GM12892 (cell line): Measurements from ENCODE around the gene CD300LD.

Experiments
- DNase-seq: peaks from one replicate; pipeline ENCODE4 v3.0.0; 2011; ENCODE audit not compliant: insufficient read length
- FAIRE-seq: peaks from 2 replicates; lab custom pipeline; 2011; peaks lifted over from hg19 to GRCh38; lab: Jason Lieb, UNC
- POLR2A ChIP-seq: IDR thresholded peaks from 2 replicates; pipeline ENCODE4 v1.6.1; 2011; ENCODE audit warnings: low read depth, low read length, control low read depth
- POLR2AphosphoS5 ChIP-seq: IDR thresholded peaks from 2 replicates; pipeline ENCODE4 v1.6.1; 2011; ENCODE audit warnings: low read depth, low read length, control low read depth
- TAF1 ChIP-seq: IDR thresholded peaks from 2 replicates; pipeline ENCODE4 v1.6.1; 2011; ENCODE audit warnings: low read depth, mild to moderate bottlenecking, control low read depth, low read length, borderline replicate concordance

CD300LD gene

GRCh38 chr17:74532115-74532514, 60.0 kb downstream of the CD300LD start:
- no peak for TF ChIP-seq TAF1
- DNase-seq (no peak), FAIRE-seq (no peak)

DNA sequence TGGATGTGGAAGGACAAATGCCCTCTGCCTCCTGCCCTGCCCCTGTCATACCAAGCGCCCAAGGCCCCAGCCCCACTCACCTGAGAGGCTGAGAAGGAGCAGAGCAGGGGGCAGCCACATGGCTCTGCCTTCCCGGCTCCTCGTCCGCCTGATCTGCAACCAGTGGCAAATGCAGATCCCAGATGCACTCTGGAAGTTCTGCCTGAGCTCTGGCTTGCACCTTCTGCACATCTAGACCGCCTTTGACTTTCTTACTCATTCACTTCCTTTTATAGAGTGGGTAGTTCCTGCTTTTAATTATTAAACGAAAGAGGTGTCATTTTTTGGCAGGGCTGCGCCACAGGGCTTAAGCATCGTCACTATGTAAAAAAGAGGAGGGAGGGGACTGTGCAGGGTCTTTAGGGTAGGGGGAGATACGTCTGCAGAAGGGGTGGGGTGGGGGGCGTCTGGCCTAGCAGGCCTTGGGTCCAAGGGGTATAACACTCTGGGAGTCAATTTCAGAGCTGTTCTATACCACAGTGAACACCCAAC, 60.8 kb downstream of the CD300LD start, which contains the start of gene CD300LB:
Gene CD300LB, minus strand, starts transcription at position 245 of the 531 bp plus-strand sequence. Its CDS starts 125 bp downstream, at position 120.
- DNase-seq (no peak), FAIRE-seq (no peak)

GRCh38 chr17:74530831-74531150, 61.3 kb downstream of the CD300LD start:
- TF ChIP-seq TAF1 (no peak), POLR2AphosphoS5 (no peak), POLR2A (no peak)
- DNase-seq (no peak), FAIRE-seq (no peak)

More for the DNA sequence above, 60.8 kb downstream of the CD300LD start, which contains the start of gene CD300LB:
- TF ChIP-seq POLR2A (no peak), TAF1 (no peak)
